RWPE1 (cell line): ENCODE measurements around the gene XRCC4.

Experiments
- CTCF ChIA-PET: fragments of 350-600 bp; sonication (Branson Sonifier 250); formaldehyde crosslinking; extraction: SDS; loops from one replicate; lab custom pipeline; 2021; lab: Yijun Ruan, JAX
- POLR2A ChIA-PET: fragments of 400-600 bp; formaldehyde crosslinking; extraction: SDS; loops from one replicate; lab custom pipeline; 2020; ENCODE audit warnings: antibody characterized with exemption; ENCODE audit not compliant: low non-redundant PET; lab: Yijun Ruan, JAX
- DNase-seq: peaks from one replicate; pipeline ENCODE4 v3.0.0; 2012; ENCODE audit warnings: low spot score
- H3K27ac ChIP-seq: fragments of 450-650 bp; 2 replicates; pipeline ENCODE4 v1.5.1; 2017
- TF ChIP-seq, protein P1 (sequence below): fragments of 450-650 bp; conservative IDR thresholded peaks from 2 replicates; pipeline ENCODE4 v1.5.1; 2017; ENCODE audit warnings: low read depth, mild to moderate bottlenecking

XRCC4 gene

GRCh38 chr5:83219077-83219476, 141.7 kb downstream of the XRCC4 start:
- no peak overlapping the region for H3K27ac ChIP-seq
- no peak for DNase-seq
- ChIA-PET POLR2A (no interaction called here), CTCF (no interaction called here)
- TF ChIP-seq, protein P1, sequence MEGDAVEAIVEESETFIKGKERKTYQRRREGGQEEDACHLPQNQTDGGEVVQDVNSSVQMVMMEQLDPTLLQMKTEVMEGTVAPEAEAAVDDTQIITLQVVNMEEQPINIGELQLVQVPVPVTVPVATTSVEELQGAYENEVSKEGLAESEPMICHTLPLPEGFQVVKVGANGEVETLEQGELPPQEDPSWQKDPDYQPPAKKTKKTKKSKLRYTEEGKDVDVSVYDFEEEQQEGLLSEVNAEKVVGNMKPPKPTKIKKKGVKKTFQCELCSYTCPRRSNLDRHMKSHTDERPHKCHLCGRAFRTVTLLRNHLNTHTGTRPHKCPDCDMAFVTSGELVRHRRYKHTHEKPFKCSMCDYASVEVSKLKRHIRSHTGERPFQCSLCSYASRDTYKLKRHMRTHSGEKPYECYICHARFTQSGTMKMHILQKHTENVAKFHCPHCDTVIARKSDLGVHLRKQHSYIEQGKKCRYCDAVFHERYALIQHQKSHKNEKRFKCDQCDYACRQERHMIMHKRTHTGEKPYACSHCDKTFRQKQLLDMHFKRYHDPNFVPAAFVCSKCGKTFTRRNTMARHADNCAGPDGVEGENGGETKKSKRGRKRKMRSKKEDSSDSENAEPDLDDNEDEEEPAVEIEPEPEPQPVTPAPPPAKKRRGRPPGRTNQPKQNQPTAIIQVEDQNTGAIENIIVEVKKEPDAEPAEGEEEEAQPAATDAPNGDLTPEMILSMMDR = no peak

DNA sequence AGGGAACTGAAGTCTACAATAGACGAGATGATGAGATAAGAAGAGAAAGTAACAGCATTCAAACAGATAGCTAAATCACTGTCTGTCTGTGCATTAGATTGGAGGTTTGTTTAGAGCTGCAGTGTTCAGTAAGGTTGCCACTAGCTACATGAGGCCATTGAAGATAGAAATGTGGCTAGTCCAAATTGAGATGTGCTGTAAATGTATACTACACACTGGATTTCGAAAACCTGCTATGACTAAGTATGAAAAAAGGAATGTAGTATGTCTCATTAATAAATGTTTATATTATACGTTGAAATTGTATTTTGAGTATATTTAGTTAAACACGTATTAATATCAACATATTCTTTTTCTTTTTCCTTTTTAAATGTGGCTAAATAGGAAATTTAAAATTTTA, 142.1 kb downstream of the XRCC4 start:
- H3K27ac ChIP-seq = no peak overlapping the region
- POLR2A ChIA-PET = no interaction called here
- TF ChIP-seq, protein P1 = no peak
- DNase-seq = no peak
- CTCF ChIA-PET = no interaction called here

DNA sequence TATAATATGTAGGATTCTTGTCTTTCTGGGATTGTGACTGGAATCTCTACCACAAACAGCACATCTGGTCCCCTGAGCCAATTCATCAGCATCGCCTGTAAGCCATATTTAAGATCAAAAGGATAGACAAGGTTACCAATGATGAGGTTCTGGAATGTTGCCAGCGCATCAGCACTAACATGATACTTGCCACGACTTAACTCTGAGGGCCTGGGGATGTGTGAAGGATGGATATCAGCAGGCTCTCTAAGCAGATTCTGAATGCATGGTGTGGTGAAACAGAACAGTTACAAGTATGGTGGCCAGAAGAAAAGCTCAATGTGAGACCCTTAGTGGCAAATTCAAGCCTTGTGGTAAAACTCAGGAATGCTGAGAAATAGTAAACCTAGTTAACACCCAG, 143.0 kb downstream of the XRCC4 start:
- DNase-seq = no peak
- CTCF ChIA-PET = interaction anchor here (0.8 kb wide), 1 partner anchor 44 kb away, joined by 3 read pairs; no protein-coding TSS in a partner anchor
- POLR2A ChIA-PET = no interaction called here
- TF ChIP-seq, protein P1 = no peak
- no peak overlapping the region for H3K27ac ChIP-seq

DNA sequence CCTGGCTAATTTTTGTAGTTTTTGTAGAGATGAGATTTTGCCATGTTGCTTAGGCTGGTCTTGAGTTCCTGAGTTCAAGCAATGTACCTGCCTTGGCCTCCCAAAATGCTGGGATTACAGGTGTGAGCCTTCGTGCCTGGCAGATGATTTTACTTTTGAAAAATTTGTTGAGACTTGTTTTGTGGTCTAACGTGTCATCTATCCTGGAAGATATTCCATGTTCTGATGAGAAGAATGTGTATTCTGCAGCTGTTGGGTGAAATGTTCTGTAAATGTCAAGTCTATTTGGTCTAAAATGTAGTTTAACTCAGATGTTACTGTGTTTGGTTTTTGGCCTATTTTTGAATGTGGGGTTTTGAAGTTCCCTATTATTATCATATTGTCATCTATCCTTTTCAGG, 145.6 kb downstream of the XRCC4 start:
- ChIA-PET CTCF (no interaction called here), POLR2A (no interaction called here)
- no peak overlapping the region for H3K27ac ChIP-seq
- TF ChIP-seq, protein P1 = no peak
- peak; percentile 21 for DNase-seq

GRCh38 chr5:83227611-83228010, 150.3 kb downstream of the XRCC4 start:
- ChIA-PET CTCF (interaction anchor here (0.6 kb wide), 1 partner anchor 53 kb away, joined by 3 read pairs; no protein-coding TSS in a partner anchor), POLR2A (no interaction called here)
- TF ChIP-seq, protein P1 = no peak
- DNase-seq = no peak
- no peak overlapping the region for H3K27ac ChIP-seq

- CTCF ChIA-PET = no interaction called here
- TF ChIP-seq, protein P1 = no peak
- no peak overlapping the region for H3K27ac ChIP-seq
- POLR2A ChIA-PET = no interaction called here
- DNase-seq = no peak
These were observed 153.2 kb downstream of the XRCC4 start for GRCh38 chr5:83230511-83230910.
